Measurements from ENCODE around the gene RDH12. TPM values are rescaled to one million over a fixed set of nuclear protein-coding genes. Genes with fewer than 3 reads are reported as not detected.

The RDH12 gene
- total RNA-seq, 2 donors from 2014 or later, result 0.13 to 0.18 TPM

GRCh38 chr14:67778792-67779191, 77.1 kb downstream of the RDH12 start:
- H3K9me3 Mint-ChIP-seq, result no peaks in the 10 kb centered on the region
- peaks cover 78% of the 10 kb centered on the region for H3K36me3 Mint-ChIP-seq (ENCODE audit: low read depth)
- 94 to 100% methylated on average over 1 of the region's 1 CpG for WGBS, 2 experiments (ENCODE audit: insufficient coverage in 1 of 2, insufficient read length in 1 of 2)
- Histone ChIP-seq H3K9me3 (ENCODE audit: control insufficient read depth, low read length) (no peaks in the 10 kb centered on the region), H3K36me3 (ENCODE audit: control insufficient read depth, insufficient read depth, low read length) (peaks cover 91% of the 10 kb centered on the region), H3K4me1 (ENCODE audit: control insufficient read depth, insufficient read depth, low read length) (no peaks in the 10 kb centered on the region), H3K27me3 (ENCODE audit: control insufficient read depth, insufficient read depth, low read length, poor library complexity, severe bottlenecking) (no peaks in the 10 kb centered on the region), H3K9ac (ENCODE audit: extremely low read depth, low read length, poor library complexity, severe bottlenecking) (no peak overlapping the region), H3K4me3 (ENCODE audit: low read length) (no peak overlapping the region), H3K27ac (ENCODE audit: low read depth, low read length) (no peak overlapping the region)
- H3K27me3 Mint-ChIP-seq (ENCODE audit: insufficient read depth), result no peaks in the 10 kb centered on the region
- no peak for DNase-seq
- H3K4me3 Mint-ChIP-seq, result no peak overlapping the region
- no peak for TF ChIP-seq CTCF (conservative IDR thresholded peaks at IDR 0.05)
- H3K4me1 Mint-ChIP-seq, result no peaks in the 10 kb centered on the region
- no peak overlapping the region for H3K27ac Mint-ChIP-seq

- Histone ChIP-seq H3K9me3 (ENCODE audit: control insufficient read depth, low read length) (no peaks in the 10 kb centered on the region), H3K9ac (ENCODE audit: extremely low read depth, low read length, poor library complexity, severe bottlenecking) (no peak overlapping the region), H3K36me3 (ENCODE audit: control insufficient read depth, insufficient read depth, low read length) (peaks cover 91% of the 10 kb centered on the region), H3K27me3 (ENCODE audit: control insufficient read depth, insufficient read depth, low read length, poor library complexity, severe bottlenecking) (no peaks in the 10 kb centered on the region), H3K4me1 (ENCODE audit: control insufficient read depth, insufficient read depth, low read length) (no peaks in the 10 kb centered on the region), H3K4me3 (ENCODE audit: low read length) (no peak overlapping the region), H3K27ac (ENCODE audit: low read depth, low read length) (no peak overlapping the region)
- H3K36me3 Mint-ChIP-seq (ENCODE audit: low read depth), result peaks cover 76% of the 10 kb centered on the region
- no peak for DNase-seq
- no peaks in the 10 kb centered on the region for H3K4me1 Mint-ChIP-seq
- H3K4me3 Mint-ChIP-seq, result no peak overlapping the region
- no peaks in the 10 kb centered on the region for H3K9me3 Mint-ChIP-seq
- no peak overlapping the region for H3K27ac Mint-ChIP-seq
- H3K27me3 Mint-ChIP-seq (ENCODE audit: insufficient read depth), result no peaks in the 10 kb centered on the region
- 50 to 53% methylated on average over 1 to 3 of the region's 3 CpGs for WGBS, 2 experiments (ENCODE audit: insufficient coverage in 1 of 2, insufficient read length in 1 of 2)
- TF ChIP-seq CTCF (conservative IDR thresholded peaks at IDR 0.05), result no peak
Observed at GRCh38 chr14:67782090-67782489, 80.4 kb downstream of the RDH12 start.

Other genes with a start within 250 kb of the RDH12 start
- 1 to 10 TPM; 1.1 to 1.5 TPM for gene TMEM229B, start 213.2 kb upstream of the RDH12 start, total RNA-seq
- gene PLEKHH1, start 168.6 kb upstream of the RDH12 start, total RNA-seq, result 10 to 100 TPM; 59.9 to 61.1 TPM
- gene PIGH, start 101.6 kb upstream of the RDH12 start, total RNA-seq, result 1 to 10 TPM; 4.5 to 7.5 TPM
- 10 to 100 TPM; 19.4 to 25.4 TPM for gene ARG2, start 82.0 kb upstream of the RDH12 start, total RNA-seq
- 100 to 1,000 TPM; 118 to 120 TPM for gene VTI1B, start 27.3 kb upstream of the RDH12 start, total RNA-seq
- gene RDH11, start 6.1 kb upstream of the RDH12 start, total RNA-seq, result 10 to 100 TPM; 73.5 to 75.0 TPM
- 10 to 100 TPM; 27.4 to 29.4 TPM for gene ZFYVE26, start 114.7 kb downstream of the RDH12 start, total RNA-seq
- gene RAD51B, start 117.9 kb downstream of the RDH12 start, total RNA-seq, result 10 to 100 TPM; 22.8 to 33.8 TPM

All from endodermal cell (in vitro differentiated cells).